ENCODE data around the gene HEY2.
"Not testable (repeated sequence)": the region's sequence is repeated elsewhere in the genome, so short reads cannot be mapped to it uniquely, and the experiment has no call there.

HEY2 gene

GRCh38 chr6:125797120-125797885 lies 47.9 kb downstream of the HEY2 start:
- no peak for DNase-seq

- no peak for DNase-seq
These were observed 48.5 kb downstream of the HEY2 start for GRCh38 chr6:125797886-125798444.

DNA sequence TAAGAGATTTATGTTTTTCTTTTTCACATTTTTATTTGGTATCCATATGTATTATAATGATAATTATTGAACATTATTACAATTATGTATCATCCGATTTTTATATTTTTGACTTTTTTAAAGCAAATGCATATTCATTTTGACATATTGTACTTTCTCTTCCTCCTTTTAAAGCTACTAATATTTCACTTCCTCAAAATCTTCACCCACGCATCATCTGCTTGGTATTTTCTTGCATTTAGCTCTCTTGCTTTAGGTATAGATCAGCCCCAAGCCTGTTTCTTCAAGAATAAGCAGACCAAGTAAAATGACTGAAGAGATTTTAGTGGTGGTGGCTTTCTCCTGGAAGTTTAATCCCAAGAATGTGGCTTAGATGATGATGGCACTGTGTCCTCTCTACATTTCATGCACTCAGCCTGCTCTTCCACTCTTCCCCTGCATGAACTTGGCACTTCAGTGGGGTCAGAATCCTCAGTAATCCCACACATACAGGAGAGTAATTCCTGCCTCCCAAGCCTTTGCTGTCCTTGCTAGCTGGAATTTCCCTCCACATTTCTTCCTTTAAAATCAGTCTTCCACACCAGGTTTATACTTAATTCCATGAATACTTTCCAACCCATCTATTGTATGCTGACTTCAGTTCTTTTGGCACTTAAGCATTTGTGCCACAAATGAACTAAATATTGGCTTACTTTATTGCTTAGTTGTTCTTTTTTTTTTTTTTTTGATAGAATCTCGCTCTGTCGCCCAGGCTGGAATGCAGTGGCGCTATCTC lies 49.5 kb downstream of the HEY2 start:
- DNase-seq: peak; percentile 67

GRCh38 chr6:125802383-125802782 lies 53.0 kb downstream of the HEY2 start:
- no peak for DNase-seq

DNA sequence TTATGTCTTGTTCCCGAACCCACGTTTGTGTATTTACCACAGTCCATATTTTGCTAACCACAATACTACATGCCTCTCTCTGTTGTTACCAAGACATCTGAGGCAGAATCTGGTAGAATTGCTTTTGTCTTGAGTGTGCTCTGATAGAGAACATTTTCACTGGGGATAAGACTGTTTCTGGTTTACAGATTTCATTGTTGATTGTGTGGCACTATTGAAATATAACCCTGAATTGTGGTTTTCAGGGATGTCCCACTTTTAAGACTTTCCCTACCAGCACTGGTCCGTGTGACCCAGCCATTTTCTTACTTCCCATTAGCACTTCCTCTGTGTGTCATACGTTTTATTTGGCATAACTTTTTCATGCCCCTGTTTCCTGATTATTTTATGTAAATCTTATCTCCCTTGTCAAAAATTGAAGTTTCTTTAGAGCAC lies 53.5 kb downstream of the HEY2 start:
- peak; percentile 64 for DNase-seq

DNA sequence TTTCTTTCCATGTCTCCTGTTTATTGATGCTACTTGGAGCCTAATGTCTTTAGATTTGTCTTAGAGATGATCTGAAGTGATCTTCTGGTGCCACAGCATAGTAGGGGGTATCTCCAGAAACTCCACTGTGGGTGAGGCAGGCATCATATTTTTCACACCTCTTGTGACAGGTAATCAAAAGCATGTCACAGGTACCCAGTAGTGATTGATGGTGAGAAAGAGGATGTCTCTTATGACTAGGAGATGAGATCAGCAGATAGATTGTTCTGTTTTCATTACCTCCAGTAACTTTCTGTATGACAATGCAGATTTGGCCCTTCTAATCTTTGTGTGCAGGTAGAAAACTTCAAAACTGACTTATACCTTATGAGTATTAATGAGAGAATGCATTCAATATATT lies 54.8 kb downstream of the HEY2 start:
- DNase-seq: no peak

GRCh38 chr6:125804866-125805425 lies 55.5 kb downstream of the HEY2 start:
- not testable (repeated sequence) for DNase-seq

- peak; percentile 45 for DNase-seq
These were observed 57.4 kb downstream of the HEY2 start for GRCh38 chr6:125806813-125807212.

GRCh38 chr6:125807293-125807692 lies 57.9 kb downstream of the HEY2 start:
- no peak for DNase-seq

DNA sequence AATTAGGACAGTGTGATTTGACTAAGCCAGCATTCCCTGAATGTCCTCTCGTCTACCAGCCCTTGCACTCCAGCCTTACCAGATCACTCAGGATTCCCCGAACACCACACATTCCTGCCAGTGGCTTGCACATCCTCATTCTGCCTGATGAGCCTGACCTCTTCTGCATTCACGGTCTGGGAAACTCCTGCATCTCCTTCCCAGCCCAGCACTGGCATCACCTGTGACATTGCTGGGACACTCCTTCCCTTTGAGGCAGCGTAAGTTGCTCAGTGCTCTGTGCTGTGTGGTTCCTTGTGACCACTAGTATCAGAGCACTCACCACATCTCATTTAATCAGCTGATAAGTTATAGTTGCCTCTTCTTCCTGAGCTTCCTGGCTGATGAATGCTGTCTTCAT lies 58.6 kb downstream of the HEY2 start:
- DNase-seq: peak; percentile 47

GRCh38 chr6:125808591-125808990 lies 59.2 kb downstream of the HEY2 start:
- no peak for DNase-seq

DNA sequence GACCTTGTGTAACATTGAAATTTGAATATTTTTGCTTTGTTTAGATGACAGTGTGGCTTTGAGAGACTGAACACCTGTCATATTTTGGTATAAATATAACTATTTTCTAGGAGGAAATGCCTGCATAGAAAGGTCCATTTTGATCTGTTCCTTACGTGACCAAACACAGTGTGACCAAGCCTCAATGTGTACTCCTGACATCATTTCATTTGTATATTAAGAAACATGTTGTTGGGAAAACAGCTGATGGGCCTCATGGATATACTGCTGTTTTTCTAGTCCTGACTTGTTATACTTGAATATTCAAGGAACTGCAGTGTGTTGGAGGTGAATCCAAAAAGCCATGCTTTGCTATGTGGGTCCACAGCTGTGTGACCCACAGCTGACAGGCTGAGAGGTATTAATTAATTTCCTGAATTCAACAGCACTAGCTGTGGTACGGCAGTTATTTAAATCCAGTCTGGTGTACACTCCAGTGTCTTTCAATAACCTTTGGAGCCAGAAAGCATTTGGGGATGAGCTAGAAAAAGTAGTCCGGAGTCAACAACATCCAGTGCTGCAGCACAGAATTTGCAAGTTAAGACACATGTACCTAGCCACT lies 60.2 kb downstream of the HEY2 start:
- DNase-seq: no peak

- DNase-seq: no peak
These were observed 61.0 kb downstream of the HEY2 start for GRCh38 chr6:125810445-125810844.

Data from hematopoietic multipotent progenitor cell treated with erythropoietin and hydrocortisone succinate and interleukin-3 and kit ligand, for 4 days (in vitro differentiated cells).